Measurements from ENCODE around the gene ARID3C.

Gene ARID3C

GRCh38 chr9:34576597-34577399 lies 52.1 kb downstream of the ARID3C start:
- DNase-seq, result no peak

GRCh38 chr9:34575862-34576596 lies 52.8 kb downstream of the ARID3C start:
- no peak for DNase-seq

GRCh38 chr9:34575241-34575640 lies 53.6 kb downstream of the ARID3C start:
- no peak for DNase-seq

GRCh38 chr9:34574571-34574970 lies 54.3 kb downstream of the ARID3C start:
- DNase-seq, result no peak

GRCh38 chr9:34573599-34574325 lies 55.1 kb downstream of the ARID3C start:
- DNase-seq, result no peak

- no peak for DNase-seq
Observed at GRCh38 chr9:34572628-34573027, 56.2 kb downstream of the ARID3C start.

- DNase-seq, result no peak
Observed at GRCh38 chr9:34572092-34572491, 56.8 kb downstream of the ARID3C start.

GRCh38 chr9:34571481-34571810 lies 57.4 kb downstream of the ARID3C start:
- DNase-seq, result no peak
